Stimulated activated CD4-positive, alpha-beta T cell treated with anti-CD3 and anti-CD28 coated beads, Interleukin-4, amount 100 ng/mL, for 1 hour (primary cell): ENCODE results near the gene DCAF16.

ENCODE experiments used
- DNase-seq: peaks from one replicate; pipeline ENCODE4 v3.0.0-alpha.2; 2020

The DCAF16 gene

GRCh38 chr4:17781300-17782287 is 29.0 kb downstream of the DCAF16 start, which contains the start of gene FAM184B:
TSS of gene FAM184B (minus strand) at chr4:17781621. CDS start at chr4:17781299, 322 bp downstream.
- DNase-seq, result no peak

GRCh38 chr4:17780501-17781299 is 29.9 kb downstream of the DCAF16 start:
- DNase-seq, result no peak

- DNase-seq, result no peak
These were observed 32.1 kb downstream of the DCAF16 start for GRCh38 chr4:17778431-17778830.

GRCh38 chr4:17773135-17773698 is 37.3 kb downstream of the DCAF16 start:
- DNase-seq, result no peak

GRCh38 chr4:17771284-17771908 is 39.2 kb downstream of the DCAF16 start:
- DNase-seq, result no peak

- DNase-seq, result no peak
These were observed 39.7 kb downstream of the DCAF16 start for GRCh38 chr4:17770845-17771244.

- no peak for DNase-seq
These were observed 41.0 kb downstream of the DCAF16 start for GRCh38 chr4:17769406-17770174.

GRCh38 chr4:17766826-17767458 is 43.6 kb downstream of the DCAF16 start:
- no peak for DNase-seq

- no peak for DNase-seq
These were observed 44.9 kb downstream of the DCAF16 start for GRCh38 chr4:17765514-17766286.

GRCh38 chr4:17763931-17764330 is 46.6 kb downstream of the DCAF16 start:
- DNase-seq, result no peak

- DNase-seq, result no peak
These were observed 47.1 kb downstream of the DCAF16 start for GRCh38 chr4:17763416-17763815.

- no peak for DNase-seq
These were observed 47.8 kb downstream of the DCAF16 start for GRCh38 chr4:17762726-17763125.

- no peak for DNase-seq
These were observed 49.5 kb downstream of the DCAF16 start for GRCh38 chr4:17761062-17761461.

- no peak for DNase-seq
These were observed 49.9 kb downstream of the DCAF16 start for GRCh38 chr4:17760626-17761025.

- DNase-seq, result no peak
These were observed 52.1 kb downstream of the DCAF16 start for GRCh38 chr4:17758485-17758884.

- DNase-seq, result no peak
These were observed 52.9 kb downstream of the DCAF16 start for GRCh38 chr4:17757621-17758020.

- DNase-seq, result no peak
These were observed 56.9 kb downstream of the DCAF16 start for GRCh38 chr4:17753646-17754045.
